Tibial nerve (tissue), 3 donors: ENCODE data around the gene C18orf32.

Source experiments
- CTCF ChIP-seq, 5 experiments: fragments of 200-600 bp in 3 of 5; fragments of 450-650 bp in 2 of 5; sonication (generic) in 3 of 5; IDR thresholded peaks; one replicate each; pipeline ENCODE4 v1.5.1; 2016 to 2019; ENCODE audit warnings: antibody characterized with exemption in 5 of 5, mild to moderate bottlenecking in 3 of 5, moderate library complexity in 2 of 5
- POLR2A ChIP-seq, 2 donors: fragments of 450-650 bp; IDR thresholded peaks; one replicate each; pipeline ENCODE4 v1.6.1; 2017; ENCODE audit warnings: antibody characterized with exemption in 2 of 2, mild to moderate bottlenecking in 2 of 2, moderate library complexity in 2 of 2

- TF ChIP-seq POLR2A (IDR thresholded peaks at IDR 0.05) (no peak), CTCF (IDR thresholded peaks at IDR 0.05) (no peak)
Observed at GRCh38 chr18:49481317-49481716, 5.7 kb downstream of the C18orf32 start.
